ENCODE measurements around the gene SORT1. TPM values are rescaled to one million over a fixed set of nuclear protein-coding genes. Genes with fewer than 3 reads are reported as not detected.

Gene SORT1
- total RNA-seq, 6 experiments from 2014 or later, result 51.6 to 78.4 (median 58.5) TPM

DNA sequence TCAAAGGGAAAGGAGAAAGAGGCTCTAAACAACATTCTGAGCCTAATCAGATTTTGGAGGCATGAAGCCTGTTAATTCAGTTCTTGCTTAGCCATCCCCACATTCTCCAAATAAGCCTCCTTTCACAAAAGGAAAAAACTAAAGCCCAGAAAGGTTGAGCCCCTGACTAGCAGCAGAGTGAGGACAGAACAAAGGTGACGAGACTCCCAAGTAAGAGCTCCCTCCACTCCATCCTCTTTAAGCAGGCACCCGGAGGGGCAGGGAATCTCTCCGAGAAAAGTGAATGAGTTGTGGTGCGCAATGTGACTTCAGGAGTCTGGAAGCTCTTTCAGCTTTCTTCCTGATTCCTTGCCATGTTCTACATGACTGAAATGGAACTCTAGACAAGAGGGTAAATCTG, 47.5 kb downstream of the SORT1 start:
- no peaks in the 10 kb centered on the region; the same call in 1 of the 2 replicates for H3K27me3 Mint-ChIP-seq (ENCODE audit: insufficient read depth)
- no peaks in the 10 kb centered on the region for H3K4me1 Mint-ChIP-seq (ENCODE audit: low read depth)
- no peak overlapping the region for H3K27ac Mint-ChIP-seq
- H3K4me3 Mint-ChIP-seq, result no peak overlapping the region
- H3K9me3 Mint-ChIP-seq, result no peaks in the 10 kb centered on the region
- TF ChIP-seq, protein P1, sequence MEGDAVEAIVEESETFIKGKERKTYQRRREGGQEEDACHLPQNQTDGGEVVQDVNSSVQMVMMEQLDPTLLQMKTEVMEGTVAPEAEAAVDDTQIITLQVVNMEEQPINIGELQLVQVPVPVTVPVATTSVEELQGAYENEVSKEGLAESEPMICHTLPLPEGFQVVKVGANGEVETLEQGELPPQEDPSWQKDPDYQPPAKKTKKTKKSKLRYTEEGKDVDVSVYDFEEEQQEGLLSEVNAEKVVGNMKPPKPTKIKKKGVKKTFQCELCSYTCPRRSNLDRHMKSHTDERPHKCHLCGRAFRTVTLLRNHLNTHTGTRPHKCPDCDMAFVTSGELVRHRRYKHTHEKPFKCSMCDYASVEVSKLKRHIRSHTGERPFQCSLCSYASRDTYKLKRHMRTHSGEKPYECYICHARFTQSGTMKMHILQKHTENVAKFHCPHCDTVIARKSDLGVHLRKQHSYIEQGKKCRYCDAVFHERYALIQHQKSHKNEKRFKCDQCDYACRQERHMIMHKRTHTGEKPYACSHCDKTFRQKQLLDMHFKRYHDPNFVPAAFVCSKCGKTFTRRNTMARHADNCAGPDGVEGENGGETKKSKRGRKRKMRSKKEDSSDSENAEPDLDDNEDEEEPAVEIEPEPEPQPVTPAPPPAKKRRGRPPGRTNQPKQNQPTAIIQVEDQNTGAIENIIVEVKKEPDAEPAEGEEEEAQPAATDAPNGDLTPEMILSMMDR (IDR thresholded peaks at IDR 0.05), result no peak
- no peaks in the 10 kb centered on the region for H3K36me3 Mint-ChIP-seq (ENCODE audit: low read depth)
- no peak for DNase-seq

DNA sequence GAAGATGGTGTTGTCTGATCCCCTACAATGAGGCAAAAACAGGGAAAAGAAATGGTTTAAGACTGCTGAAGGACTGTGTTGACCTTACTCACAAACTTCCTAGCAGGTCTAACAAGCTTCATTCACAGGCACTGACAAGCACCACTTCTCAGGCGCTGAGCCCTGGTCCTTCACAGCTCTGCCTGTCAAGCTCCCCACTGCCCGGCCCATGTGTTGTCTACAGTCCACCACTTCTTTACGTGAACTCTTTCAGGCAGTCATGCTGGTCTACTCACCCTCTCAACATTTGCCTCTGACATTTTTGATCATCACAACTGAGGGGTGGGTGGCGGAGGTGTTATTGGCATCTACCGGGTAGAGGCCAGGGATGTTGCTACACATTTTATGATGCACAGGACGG, 50.2 kb downstream of the SORT1 start:
- H3K36me3 Mint-ChIP-seq (ENCODE audit: low read depth), result peaks cover 13% of the 10 kb centered on the region
- no peaks in the 10 kb centered on the region; the same call in 1 of the 2 replicates for H3K27me3 Mint-ChIP-seq (ENCODE audit: insufficient read depth)
- no peak overlapping the region for H3K27ac Mint-ChIP-seq
- no peaks in the 10 kb centered on the region for H3K4me1 Mint-ChIP-seq (ENCODE audit: low read depth)
- DNase-seq, result no peak
- H3K9me3 Mint-ChIP-seq, result no peaks in the 10 kb centered on the region
- TF ChIP-seq, protein P1 (IDR thresholded peaks at IDR 0.05), result no peak
- H3K4me3 Mint-ChIP-seq, result no peak overlapping the region

DNA sequence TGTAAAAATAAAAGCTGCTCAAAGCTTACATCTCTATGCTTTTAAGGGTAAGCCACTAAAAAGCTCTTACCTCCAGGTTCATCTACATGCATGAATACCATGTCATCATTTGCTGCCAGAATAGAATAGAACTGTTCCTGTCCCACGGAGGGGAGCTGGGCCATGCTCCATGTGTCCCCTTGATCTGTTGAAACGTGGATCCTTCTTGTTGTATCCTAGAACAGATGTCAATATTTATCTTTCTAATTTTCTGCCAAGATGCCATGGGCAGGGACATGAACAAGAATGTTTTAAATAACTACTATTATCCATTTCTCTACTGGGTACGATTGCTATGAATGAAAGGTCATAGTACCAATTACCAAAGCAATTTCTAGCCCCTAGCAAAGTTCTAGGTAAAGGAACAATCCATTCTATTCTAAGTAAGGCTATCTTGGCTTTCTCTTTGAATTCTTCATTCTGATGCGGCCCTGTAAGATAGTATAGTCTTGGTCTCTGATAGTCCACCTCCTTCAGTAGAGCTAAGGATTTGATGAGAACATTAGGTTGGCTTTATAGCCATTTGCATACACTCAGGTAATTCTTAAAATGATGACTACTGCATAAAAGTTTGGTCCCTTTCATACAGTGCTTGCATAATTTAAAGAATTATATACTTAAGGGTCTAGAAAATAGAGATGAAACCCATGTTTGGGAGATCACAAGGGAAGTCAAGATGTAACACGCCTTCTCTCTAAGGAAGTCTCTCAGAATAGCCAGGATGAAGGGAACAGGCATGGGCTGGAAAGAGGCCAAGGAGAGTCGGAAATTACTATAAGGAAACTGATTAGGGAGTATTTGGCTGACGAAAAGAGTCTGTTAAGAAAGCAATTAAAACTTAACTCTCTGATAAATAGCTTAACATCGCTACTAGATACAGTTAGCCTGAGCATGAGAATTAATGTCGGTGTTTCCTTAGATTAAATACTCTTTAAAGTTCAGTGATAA, 55.5 kb downstream of the SORT1 start:
- Mint-ChIP-seq H3K4me3 (no peak overlapping the region), H3K9me3 (no peaks in the 10 kb centered on the region), H3K36me3 (ENCODE audit: low read depth) (peaks cover 26% of the 10 kb centered on the region), H3K4me1 (ENCODE audit: low read depth) (no peaks in the 10 kb centered on the region), H3K27me3 (ENCODE audit: insufficient read depth) (peaks cover 2% of the 10 kb centered on the region; the same call in 1 of the 2 replicates), H3K27ac (no peak overlapping the region)
- TF ChIP-seq, protein P1 (IDR thresholded peaks at IDR 0.05), result no peak
- DNase-seq, result no peak

DNA sequence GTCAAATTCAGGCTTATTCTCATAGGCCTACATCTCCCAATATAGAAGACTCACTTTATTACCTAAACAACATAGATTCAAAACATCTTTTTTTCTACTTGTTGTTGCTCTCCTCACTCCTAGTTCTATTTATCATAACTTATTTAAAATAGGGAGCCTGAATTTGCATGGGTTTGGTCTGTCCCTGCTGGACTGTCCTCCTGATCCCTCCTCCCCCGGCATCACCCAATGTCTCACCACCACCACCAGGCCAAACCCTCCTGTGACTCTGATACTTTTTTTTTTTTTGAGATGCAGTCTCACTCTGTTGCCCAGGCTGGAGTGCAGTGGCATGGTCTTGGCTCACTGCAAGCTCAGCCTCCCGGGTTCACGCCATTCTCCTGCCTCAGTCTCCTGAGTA, 59.1 kb downstream of the SORT1 start:
- no peak overlapping the region for H3K27ac Mint-ChIP-seq
- H3K36me3 Mint-ChIP-seq (ENCODE audit: low read depth), result peaks cover 34% of the 10 kb centered on the region
- no peak for DNase-seq
- no peak overlapping the region for H3K4me3 Mint-ChIP-seq
- no peaks in the 10 kb centered on the region for H3K9me3 Mint-ChIP-seq
- H3K4me1 Mint-ChIP-seq (ENCODE audit: low read depth), result no peaks in the 10 kb centered on the region
- TF ChIP-seq, protein P1 (IDR thresholded peaks at IDR 0.05), result no peak
- H3K27me3 Mint-ChIP-seq (ENCODE audit: insufficient read depth), result 0 out of 2 replicates have a peak, but pooled peaks cover 2% of the 10 kb centered on the region

DNA sequence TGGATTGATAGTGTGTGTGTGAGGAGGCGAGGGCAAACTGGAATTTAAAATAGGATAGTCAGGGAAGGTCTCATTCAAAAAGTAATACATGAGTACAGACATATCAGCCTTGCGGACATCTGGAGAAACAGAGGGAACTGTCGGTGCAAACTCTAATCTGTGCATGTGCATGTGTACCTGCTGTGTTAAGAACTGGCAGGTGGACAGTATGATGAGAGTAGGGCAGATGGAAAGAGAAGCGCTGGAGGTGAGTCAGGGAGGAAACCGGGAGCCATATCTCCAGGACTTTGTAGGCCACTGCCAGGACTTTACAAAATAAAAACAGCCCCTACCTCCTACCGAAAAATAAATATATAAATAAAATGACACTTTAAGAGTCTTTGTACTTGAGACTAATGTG, 59.6 kb downstream of the SORT1 start:
- TF ChIP-seq, protein P1 (IDR thresholded peaks at IDR 0.05), result no peak
- peaks cover 2% of the 10 kb centered on the region; the same call in 1 of the 2 replicates for H3K27me3 Mint-ChIP-seq (ENCODE audit: insufficient read depth)
- DNase-seq, result no peak
- H3K9me3 Mint-ChIP-seq, result peaks cover 3% of the 10 kb centered on the region
- H3K4me1 Mint-ChIP-seq (ENCODE audit: low read depth), result no peaks in the 10 kb centered on the region
- peaks cover 35% of the 10 kb centered on the region for H3K36me3 Mint-ChIP-seq (ENCODE audit: low read depth)
- no peak overlapping the region for H3K4me3 Mint-ChIP-seq
- H3K27ac Mint-ChIP-seq, result no peak overlapping the region

All from HFFc6 (cell line).